Activated CD8-positive, alpha-beta memory T cell treated with anti-CD3 and anti-CD28 coated beads for 1 hour (primary cell): ENCODE measurements around the gene RPL29.
A peak's percentile ranks its signal among the peaks of the same experiment; 100 is the strongest.
"Not testable (repeated sequence)": the region's sequence is repeated elsewhere in the genome, so short reads cannot be mapped to it uniquely, and the experiment has no call there.

Experiments used
- DNase-seq, 2 donors: peaks; one replicate each; pipeline ENCODE4 v3.0.0-alpha.2; 2020; ENCODE audit warnings: low read depth in 1 of 2; ENCODE audit errors: extremely low read depth in 1 of 2

RPL29 gene

DNA sequence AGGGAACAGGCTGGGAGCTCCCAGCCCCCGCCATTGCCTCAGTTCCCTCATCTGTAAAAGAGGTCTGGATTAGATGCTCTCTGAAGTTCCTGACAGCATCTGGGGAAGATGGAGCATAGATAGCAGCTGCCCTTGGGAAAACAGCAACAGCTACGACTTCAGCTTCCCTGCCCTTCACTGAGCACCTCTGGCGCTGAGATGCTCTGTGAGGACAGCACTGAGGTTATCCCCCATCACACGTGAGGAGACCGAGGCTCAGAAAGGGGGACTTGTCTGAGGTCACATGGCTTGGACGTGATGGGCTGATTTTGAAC, 11.1 kb upstream of the RPL29 start:
- no peak for DNase-seq

DNA sequence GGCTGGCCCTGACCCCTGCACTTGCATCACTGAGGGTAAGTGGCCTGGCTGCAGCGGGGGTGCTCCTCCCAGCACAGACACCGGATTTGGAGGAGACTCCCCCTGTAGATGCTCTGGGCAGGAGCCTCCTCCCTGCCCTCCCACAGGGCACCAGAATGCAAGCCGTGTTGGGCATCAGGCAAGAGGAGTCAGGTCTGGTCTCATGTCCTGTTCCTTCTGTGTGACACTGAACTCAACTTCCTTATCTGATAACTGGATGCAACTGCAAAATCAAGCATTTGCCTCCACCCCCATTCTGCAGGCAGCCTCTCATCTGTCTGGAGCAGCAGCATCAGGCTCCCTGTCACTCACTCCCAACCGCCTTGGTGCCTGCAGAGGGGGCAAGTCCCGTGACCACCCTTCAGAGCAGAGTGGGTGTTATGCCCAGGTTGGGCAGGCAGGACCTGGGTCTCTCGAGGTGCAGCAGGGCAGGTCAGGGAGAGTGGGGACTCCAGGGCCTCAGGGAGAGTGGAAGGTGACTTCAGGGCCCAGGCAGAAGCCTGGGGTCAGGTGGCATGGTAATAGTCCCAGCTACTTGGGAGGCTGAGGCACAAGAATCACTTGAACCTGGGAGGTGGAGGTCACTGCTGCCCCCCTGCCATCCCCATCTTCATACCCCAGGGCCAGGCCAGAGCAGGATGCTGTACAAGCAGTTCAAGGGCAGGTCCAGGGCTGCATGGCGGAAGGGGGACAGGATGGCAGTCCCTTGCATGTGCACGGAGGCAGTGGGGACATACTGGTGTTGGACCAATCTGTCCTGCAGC, 10.5 kb upstream of the RPL29 start:
- no peak for DNase-seq

DNA sequence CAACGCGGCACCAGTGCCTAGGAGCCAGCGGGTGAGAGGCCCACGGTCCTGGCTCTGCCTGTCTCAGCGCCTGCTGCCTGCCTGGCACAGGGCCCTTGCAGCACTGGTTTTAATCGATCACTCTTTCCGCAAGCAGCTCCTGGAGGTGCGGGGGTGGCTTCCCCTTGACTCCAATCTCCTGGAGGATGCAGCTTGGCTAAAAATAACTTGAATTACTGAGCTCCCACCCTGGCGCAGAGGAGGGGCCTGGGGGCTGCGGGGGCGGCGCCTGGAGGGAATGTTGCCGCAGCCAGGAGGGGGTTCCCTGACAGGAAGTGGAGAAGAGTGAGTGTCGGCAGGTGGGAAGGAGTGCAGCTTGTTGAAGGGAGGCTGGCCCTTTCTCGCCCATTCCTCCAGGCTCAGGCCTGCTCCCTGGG, 9.9 kb upstream of the RPL29 start:
- no peak for DNase-seq

DNA sequence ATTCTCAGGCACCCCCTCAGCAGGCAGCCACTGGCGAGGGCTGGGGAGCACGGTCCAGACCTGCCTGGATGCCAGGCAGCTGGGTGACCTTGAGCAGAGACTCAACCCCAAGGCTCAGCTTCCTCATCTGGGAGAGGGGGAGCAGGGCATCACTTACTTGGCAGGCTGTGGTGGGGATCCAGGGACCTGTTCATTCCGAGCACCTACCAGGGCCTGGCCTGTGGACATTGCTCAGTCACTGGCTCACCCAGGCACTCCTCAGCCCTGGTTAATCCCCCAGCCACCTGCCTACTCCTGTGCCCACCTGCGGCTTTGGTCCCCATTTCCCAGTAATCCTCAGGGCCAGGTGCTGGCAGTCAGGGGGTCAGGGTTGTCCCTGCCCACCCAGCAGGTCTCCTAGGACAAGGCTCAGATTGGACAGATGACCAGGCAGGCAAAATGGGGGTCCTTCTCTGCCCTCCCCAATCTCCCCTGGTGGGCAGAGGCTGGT, 9.3 kb upstream of the RPL29 start:
- DNase-seq = no peak

DNA sequence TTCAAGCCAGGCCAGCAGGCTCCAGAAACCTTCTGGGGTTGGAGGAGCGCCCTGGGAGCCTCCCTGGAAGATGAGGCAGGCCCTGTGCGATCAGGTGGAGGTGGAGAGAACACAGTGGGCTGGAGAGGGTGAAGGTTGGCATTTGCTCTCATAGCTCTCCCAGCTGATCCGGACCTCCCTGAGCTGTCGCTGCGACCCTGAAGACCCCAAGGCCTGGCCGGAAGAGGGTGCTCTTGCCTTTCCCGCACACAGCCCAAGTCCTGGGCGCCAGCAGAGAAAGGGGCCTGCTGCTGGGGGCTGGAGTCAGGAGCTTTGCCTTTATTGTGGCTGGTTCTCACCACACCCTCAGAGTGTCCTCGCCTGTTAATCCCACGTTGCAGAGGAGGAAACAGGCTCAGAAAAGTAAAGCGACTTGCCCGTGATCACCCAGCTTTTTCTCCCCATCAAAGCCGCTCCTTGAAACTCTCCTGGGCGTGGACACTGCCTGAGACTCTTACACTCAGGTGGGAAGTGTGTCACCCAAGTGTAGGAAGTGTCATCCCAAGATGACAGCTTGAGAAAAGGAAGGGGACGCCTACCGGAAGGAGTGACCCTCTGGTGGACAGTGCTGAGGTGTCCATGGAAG, 8.6 kb upstream of the RPL29 start:
- DNase-seq = no peak

DNA sequence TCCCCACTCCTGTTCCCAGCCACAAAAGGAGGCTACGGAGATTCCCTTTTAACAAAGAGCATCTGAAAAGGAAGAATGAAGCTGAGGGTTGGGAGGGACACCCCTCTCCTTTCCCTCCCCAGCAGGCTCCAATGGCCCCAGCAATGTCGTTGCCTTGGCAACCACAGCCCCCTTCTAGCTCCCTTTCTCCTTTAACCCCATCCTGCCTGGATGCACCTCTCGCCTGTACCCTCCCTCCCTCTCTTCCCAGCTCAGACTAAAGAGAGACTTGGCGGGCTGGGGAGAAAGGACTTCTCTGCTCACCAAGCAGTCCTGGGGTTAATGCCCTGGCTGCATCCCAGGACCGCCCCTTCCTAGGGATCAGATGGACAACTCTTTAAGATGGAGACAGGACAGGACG, 7.1 kb upstream of the RPL29 start:
- no peak for DNase-seq

DNA sequence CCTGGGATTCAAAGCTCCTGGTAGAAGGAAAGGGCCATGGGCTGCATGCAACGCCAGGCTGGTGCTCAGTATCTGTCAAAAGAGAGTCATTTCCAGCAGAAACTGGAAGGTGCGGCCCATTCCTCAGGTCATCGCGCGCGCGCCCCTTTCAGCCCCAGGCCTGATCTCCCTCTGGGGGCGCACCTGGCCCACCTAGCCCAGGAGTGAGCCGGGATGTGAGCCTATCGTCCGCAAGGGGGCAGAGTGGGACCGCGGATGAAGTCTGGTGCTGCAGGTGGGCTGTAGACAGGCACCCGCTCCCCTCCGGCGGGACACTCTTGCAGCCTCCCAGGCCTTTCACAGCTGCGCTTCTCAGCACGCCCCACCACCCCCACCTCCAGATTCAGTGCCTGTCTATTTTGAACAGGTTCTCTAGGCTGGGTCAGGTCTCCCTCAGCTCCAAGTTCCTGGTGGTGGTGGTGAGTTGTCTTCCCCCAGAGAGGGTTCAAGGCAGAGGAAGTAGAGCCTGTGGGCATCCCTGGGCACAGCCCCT, 5.8 kb upstream of the RPL29 start:
- DNase-seq = peak; percentile 73 to 80

DNA sequence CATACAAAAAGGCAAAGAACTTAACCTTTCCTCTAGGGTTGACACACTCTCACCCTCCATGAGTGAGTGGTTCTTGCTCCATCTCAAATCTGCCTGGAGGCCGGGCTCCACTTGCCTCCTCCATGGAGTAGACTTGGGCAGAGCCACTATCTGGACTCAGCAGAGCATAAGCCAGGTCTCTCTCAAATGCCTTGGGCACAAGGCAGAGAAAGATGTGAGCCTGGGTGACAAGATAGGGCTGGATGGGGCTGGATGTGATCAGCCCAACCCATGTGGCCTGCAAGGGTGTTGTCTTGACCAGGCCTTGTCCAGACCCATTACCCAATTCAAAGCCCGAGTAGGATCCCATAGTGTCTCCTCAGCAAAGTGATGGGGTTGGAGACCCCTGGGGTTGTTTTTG, 4.2 kb upstream of the RPL29 start:
- no peak for DNase-seq

DNA sequence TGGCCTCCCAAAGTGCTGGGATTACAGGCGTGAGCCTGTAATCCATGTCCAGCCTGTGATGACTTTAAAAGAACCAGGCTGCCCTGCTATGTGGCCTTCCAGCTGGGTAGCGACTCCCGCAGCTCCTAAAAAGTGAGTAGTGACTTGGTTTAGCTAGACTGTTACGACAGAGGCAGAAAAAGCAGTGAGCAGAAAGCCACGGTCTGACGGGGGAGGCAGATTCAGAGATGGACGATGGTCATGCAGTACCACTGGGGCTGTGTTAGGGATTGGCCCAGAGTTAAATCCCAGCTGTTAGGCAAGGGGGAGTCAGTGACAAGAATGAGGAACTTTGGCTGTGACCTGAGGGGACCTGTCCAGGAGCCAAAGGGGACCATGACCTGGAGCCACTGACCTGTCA, 3.1 kb upstream of the RPL29 start:
- no peak for DNase-seq

DNA sequence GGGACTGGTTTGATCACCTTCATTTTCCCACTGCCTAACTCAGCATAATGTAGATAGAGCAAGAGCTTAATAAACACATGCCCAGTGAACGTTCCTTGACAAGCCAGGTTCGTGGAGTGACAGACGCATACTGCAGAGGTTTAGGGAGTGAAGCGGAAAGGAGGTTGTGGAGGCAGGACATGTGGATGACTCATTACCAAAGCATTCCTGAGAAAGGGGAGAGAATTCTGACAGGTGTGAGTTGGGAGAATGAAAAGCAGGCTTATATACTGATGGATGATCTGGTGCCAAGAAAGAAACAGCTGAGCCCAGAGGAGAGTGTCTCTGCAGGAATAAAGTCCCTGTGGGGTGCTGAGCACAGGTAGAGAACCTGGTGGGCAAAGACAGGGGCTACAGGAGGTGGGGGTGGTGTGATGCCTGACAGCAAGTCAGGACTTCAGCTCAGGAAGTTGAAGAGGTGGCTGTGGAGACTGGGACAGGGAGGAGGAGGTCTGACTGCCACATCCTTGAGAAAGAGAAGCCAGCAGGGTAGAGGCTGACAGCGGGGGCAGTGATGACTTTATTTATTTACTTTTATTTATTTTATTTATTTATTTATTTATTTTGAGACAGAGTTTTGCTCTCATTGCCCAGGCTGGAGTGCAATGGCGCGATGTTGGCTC, 2.4 kb upstream of the RPL29 start:
- no peak for DNase-seq

DNA sequence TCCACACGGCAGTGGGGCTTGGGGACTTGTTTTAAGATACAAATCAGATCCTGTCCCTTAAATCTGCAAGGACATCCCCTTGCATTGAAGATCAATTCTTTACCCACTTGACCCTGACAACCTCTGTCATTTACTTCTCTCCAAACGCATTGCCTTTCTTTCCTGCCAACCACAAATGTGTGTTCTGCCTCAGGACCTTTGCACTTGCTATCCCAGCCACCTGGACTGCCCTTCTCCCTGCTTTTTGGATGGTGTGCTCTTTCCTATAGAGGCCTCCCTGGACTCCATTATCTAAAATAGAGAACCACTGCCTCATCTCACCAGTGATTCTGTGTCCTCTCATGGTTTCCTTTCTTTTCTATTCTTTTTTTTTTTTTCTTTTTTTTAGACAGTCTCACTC, 1.5 kb upstream of the RPL29 start:
- DNase-seq = no peak

DNA sequence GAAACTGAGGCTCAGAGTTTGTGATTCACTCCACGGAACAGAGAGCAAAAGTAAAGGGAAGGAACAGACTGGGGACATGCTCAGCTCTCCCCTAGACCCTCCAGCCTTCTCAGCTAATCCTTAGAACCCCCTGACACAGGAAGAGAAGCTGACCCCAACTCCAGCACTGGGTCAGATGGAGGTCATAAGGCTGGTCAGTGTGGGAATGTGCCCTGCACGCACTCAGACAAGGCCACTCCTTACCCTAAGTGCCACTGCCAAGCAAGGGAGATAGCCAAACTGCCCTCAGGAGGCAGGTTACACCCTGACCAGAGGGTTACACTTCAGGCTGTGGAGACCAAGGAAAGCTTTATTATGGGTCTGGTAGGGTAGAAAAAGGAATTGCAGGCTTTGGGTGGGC, 1.2 kb downstream of the RPL29 start:
- no peak for DNase-seq

DNA sequence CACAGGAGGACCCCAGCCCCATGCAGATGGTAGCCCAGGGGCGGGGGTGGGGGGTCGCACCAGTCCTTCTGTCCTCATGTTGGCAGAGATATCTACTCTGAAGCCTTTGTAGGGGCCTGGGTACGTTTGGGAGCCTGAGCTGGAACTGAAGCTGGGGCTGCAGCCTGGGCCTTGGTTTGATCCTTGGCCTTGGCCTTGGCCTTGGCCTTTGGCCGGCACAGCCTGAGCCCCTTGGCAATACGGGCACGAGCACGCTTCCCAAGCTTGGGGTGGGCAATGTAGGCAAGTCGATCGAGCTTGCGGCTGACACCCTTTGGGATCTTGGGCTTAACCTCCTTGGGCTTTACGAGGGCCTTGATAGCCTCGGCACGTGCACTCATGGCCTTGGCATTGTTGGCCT, 2.0 kb downstream of the RPL29 start:
- DNase-seq = not testable (repeated sequence)

DNA sequence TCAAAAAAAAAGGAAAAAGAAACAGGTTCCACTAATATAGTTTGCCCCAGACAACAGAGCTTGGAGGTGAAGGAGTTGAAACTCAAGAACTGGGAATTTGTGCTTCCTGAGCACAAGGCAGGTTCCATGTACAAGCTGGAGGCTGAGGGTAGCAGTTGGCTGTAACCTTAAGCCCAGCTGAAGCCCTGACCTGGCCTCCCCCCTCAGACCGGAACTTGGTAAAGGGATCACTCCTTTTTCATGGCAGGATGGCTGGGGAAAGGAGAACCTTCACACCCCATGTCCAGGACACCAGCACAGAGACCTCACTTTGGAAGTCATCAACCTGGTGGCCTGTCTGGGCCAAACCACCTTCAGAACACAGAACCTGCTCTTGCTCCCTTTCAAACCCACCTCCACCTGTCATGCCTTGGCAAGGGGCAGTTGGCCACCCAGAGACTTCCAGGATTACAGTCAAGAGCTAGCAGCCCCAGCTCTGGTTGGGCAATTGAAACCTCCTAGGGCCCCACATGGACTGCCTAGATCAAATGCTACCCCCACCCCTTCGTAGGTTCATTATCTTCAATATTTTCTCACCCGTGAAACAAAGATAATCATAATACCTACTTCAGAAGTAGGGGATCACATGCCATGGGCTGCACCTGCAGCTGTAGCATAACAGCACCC, 3.5 kb downstream of the RPL29 start:
- no peak for DNase-seq

DNA sequence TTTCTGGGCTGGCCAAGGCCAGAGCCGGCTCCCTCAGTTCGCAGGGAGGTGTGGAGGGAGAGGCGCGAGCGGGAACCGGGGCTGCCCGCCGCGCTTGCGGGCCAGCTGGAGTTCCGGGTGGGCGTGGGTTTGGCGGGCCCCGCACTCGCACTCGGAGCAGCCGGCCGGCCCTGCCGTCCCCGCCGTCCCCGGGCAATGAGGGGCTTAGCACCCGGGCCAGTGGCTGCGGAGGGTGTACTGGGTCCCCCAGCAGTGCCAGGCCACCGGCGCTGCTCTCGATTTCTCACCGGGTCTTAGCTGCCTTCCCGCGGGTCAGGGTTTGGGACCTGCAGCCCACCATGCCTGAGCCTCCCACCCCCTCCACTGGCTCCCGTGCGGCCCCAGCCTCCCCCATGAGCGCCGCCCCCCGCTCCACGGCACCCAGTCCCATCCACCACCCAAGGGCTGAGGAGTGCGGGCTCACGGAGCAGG, 5.2 kb downstream of the RPL29 start:
- not testable (repeated sequence) for DNase-seq

DNA sequence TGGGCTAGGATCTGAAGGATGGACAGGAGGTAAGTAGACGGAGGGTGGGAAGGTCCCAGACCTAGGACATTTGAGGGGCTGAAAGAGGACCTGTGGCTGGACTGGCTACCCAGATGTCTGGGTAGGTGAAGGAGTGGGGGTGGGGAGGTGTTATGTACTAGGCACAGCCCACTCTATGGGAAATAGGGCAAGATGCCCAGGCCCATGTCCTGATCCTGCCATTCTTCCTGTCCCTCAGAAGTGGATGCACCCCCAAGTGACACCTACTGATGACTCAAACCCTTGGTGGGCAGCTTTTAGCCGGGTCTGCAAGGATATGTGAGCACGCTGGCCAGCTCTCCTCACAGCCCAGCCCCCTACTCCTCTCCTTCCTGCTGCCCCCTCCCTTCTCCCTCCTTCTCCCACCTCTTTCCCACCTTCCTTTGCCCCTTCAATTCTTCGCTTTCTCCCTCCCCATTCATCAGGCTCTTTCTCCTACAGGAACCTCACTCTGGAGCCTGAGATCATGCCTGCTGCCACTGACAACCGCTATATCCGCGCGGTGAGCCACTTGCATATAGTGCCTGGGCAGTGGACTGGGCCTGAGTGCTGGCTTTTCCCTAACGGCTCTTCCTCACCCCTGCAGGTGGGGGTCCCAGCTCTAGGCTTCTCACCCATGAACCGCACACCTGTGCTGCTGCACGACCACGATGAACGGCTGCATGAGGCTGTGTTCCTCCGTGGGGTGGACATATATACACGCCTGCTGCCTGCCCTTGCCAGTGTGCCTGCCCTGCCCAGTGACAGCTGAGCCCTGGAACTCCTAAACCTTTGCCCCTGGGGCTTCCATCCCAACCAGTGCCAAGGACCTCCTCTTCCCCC, 7.2 kb downstream of the RPL29 start:
- no peak for DNase-seq

DNA sequence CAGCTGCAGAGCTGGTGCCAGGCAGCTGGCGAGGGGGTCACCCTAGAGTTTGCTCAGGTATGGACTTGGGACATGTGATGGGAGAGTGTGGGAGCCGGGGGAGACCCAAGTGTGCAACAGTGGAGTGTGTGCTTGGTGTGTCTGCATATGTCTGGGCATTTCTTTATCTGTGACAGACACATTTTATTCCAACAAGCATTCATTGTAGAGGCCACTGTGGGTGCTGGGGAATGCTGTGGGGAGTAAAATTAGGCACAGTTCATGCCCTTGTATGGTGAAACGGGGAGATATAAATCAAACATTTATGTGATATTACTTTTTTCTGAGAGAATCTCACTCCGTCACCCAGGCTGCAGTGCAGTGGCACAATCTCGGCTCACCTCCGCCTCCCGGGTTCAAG, 8.1 kb downstream of the RPL29 start:
- DNase-seq = no peak

DNA sequence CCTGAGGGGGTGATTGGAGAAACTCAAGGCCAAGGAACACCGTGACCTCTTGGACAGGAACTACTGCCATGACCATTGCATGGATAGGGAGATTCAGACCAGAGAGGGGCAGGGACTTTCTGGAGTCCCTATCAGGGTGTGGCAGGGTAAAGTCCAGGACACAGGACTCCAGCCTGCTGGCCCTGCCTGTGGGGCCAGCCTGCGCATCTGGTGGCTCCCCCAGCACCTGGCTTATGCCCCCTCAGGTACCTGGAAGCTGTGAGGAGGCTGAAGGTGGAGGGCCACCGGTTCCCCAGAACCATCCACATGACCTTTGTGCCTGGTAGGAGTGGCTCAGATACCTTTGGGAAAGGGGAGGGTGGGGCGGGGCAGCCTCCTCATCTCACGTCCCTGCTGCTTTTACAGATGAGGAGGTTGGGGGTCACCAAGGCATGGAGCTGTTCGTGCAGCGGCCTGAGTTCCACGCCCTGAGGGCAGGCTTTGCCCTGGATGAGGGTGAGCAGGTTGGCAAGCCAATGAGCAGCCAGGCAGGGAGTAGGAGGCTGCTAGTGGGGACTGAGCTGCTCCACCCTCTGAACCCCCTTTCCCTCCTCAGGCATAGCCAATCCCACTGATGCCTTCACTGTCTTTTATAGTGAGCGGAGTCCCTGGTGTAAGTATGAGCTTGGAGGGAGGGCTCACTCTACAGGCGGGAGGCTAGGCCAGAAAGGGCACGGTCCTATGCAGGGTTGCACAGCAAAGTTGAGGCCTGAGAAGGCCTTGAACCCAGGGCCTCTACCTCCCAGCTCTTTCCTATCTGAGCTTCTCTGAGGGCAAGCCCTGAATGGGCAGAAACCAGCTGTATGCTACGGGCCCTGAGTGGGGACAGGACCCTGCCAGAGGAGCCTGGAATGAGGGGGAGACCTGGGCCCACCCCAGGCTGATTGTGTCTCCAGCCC, 9.4 kb downstream of the RPL29 start:
- DNase-seq = no peak

DNA sequence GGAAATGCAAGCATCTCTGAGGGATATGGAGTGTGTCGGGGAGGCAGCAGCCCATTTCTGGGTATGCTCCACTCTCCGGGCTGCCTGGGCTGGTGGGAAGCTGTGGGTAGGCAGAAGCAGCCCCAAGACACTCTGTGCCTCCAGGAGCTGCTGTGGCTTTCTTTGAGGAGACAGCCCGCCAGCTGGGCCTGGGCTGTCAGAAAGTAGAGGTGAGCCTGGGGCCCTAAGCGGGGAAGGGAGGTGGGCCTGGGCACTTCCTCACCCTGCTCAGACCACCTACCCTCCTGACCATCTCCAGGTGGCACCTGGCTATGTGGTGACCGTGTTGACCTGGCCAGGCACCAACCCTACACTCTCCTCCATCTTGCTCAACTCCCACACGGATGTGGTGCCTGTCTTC, 10.6 kb downstream of the RPL29 start:
- no peak for DNase-seq
